ENCODE measurements around the gene CNPPD1. TPM values are rescaled to one million over a fixed set of nuclear protein-coding genes. Genes with fewer than 3 reads are reported as not detected.

The CNPPD1 gene
- total RNA-seq, 1 experiment from 2014 or later: 32.8 TPM

- ATAC-seq: no peak
- ChIA-PET CTCF (interaction anchor here (1.2 to 2.1 kb wide), 4 partner anchors 8 to 147 kb away, joined by 3 to 22 read pairs (median 6); no protein-coding TSS in a partner anchor), POLR2A (no interaction called here)
- Mint-ChIP-seq H3K4me3 (no peak overlapping the region), H3K27me3 (ENCODE audit: low read depth) (no peaks in the 10 kb centered on the region), H3K9me3 (no peaks in the 10 kb centered on the region), H3K27ac (no peak overlapping the region), H3K36me3 (no peaks in the 10 kb centered on the region), H3K4me1 (peaks cover 17% of the 10 kb centered on the region)
- no peak for DNase-seq (ENCODE audit: low spot score)
- no peak for TF ChIP-seq ZSCAN18 (CRISPR knock-in tag; IDR thresholded peaks at IDR 0.05)
- TF ChIP-seq SOX15 (CRISPR knock-in tag; IDR thresholded peaks at IDR 0.05): no peak
- TF ChIP-seq PRDM15 (CRISPR knock-in tag; IDR thresholded peaks at IDR 0.05): no peak
Observed at GRCh38 chr2:219127037-219127635, 49.6 kb downstream of the CNPPD1 start.

GRCh38 chr2:219126555-219126954 lies 50.2 kb downstream of the CNPPD1 start:
- no peak overlapping the region for H3K27ac Mint-ChIP-seq

GRCh38 chr2:219125886-219126270 lies 50.8 kb downstream of the CNPPD1 start:
- POLR2A ChIA-PET: no interaction called here

More at GRCh38 chr2:219126555-219126954, 50.2 kb downstream of the CNPPD1 start:
- CTCF ChIA-PET: interaction anchor here (1.6 to 1.7 kb wide), 2 partner anchors 68 to 69 kb away, joined by 7 read pairs; no protein-coding TSS in a partner anchor
- Mint-ChIP-seq H3K36me3 (no peaks in the 10 kb centered on the region), H3K4me1 (peaks cover 18% of the 10 kb centered on the region), H3K9me3 (no peaks in the 10 kb centered on the region), H3K27me3 (ENCODE audit: low read depth) (no peaks in the 10 kb centered on the region), H3K4me3 (no peak overlapping the region)
- TF ChIP-seq TP53 (CRISPR knock-in tag; IDR thresholded peaks at IDR 0.05) (no peak), CBFB (CRISPR knock-in tag; IDR thresholded peaks at IDR 0.05; ENCODE audit: low read depth) (no peak), SOX15 (CRISPR knock-in tag; IDR thresholded peaks at IDR 0.05) (no peak)
- POLR2A ChIA-PET: no interaction called here
- DNase-seq (ENCODE audit: low spot score): no peak
- no peak for ATAC-seq

More at GRCh38 chr2:219125886-219126270, 50.8 kb downstream of the CNPPD1 start:
- DNase-seq (ENCODE audit: low spot score) (no peak), ATAC-seq (no peak)
- H3K27ac Mint-ChIP-seq: no peak overlapping the region
- no peaks in the 10 kb centered on the region for H3K9me3 Mint-ChIP-seq
- peaks cover 18% of the 10 kb centered on the region for H3K4me1 Mint-ChIP-seq
- CTCF ChIA-PET: interaction anchor here (0.5 to 1.6 kb wide), 5 partner anchors 22 to 96 kb away, joined by 3 to 7 read pairs (median 4); no protein-coding TSS in a partner anchor
- no peaks in the 10 kb centered on the region for H3K27me3 Mint-ChIP-seq (ENCODE audit: low read depth)
- H3K36me3 Mint-ChIP-seq: no peaks in the 10 kb centered on the region
- no peak overlapping the region for H3K4me3 Mint-ChIP-seq
- TF ChIP-seq ZNF232 (CRISPR knock-in tag; IDR thresholded peaks at IDR 0.05): no peak
- TF ChIP-seq, protein P1, sequence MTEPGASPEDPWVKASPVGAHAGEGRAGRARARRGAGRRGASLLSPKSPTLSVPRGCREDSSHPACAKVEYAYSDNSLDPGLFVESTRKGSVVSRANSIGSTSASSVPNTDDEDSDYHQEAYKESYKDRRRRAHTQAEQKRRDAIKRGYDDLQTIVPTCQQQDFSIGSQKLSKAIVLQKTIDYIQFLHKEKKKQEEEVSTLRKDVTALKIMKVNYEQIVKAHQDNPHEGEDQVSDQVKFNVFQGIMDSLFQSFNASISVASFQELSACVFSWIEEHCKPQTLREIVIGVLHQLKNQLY (CRISPR knock-in tag; IDR thresholded peaks at IDR 0.05): no peak
- TF ChIP-seq ATF6 (CRISPR knock-in tag; IDR thresholded peaks at IDR 0.05): no peak
- no peak for TF ChIP-seq NR2C2 (CRISPR knock-in tag; IDR thresholded peaks at IDR 0.05)
- TF ChIP-seq, protein P2, sequence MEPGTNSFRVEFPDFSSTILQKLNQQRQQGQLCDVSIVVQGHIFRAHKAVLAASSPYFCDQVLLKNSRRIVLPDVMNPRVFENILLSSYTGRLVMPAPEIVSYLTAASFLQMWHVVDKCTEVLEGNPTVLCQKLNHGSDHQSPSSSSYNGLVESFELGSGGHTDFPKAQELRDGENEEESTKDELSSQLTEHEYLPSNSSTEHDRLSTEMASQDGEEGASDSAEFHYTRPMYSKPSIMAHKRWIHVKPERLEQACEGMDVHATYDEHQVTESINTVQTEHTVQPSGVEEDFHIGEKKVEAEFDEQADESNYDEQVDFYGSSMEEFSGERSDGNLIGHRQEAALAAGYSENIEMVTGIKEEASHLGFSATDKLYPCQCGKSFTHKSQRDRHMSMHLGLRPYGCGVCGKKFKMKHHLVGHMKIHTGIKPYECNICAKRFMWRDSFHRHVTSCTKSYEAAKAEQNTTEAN (CRISPR knock-in tag; IDR thresholded peaks at IDR 0.05): no peak
- no peak for TF ChIP-seq ZSCAN18 (CRISPR knock-in tag; IDR thresholded peaks at IDR 0.05)
- no peak for TF ChIP-seq GRHL2 (CRISPR knock-in tag; IDR thresholded peaks at IDR 0.05; ENCODE audit: insufficient replicate concordance, severe bottlenecking)
- no peak for TF ChIP-seq NR3C1 (CRISPR knock-in tag; conservative IDR thresholded peaks at IDR 0.05; ENCODE audit: low read depth)
- TF ChIP-seq MAX (CRISPR knock-in tag; IDR thresholded peaks at IDR 0.05): no peak
- TF ChIP-seq RELA (CRISPR knock-in tag; IDR thresholded peaks at IDR 0.05; ENCODE audit: borderline replicate concordance): no peak
- no peak for TF ChIP-seq TCF7 (CRISPR knock-in tag; IDR thresholded peaks at IDR 0.05; ENCODE audit: low read depth)
- no peak for TF ChIP-seq FOXK1 (CRISPR knock-in tag; IDR thresholded peaks at IDR 0.05)
- no peak for TF ChIP-seq NR1H2 (CRISPR knock-in tag; IDR thresholded peaks at IDR 0.05)
- no peak for TF ChIP-seq ZNF121 (CRISPR knock-in tag; IDR thresholded peaks at IDR 0.05)
